LNCAP (cell line): ENCODE results near the gene RTKN.

Experiments used
- TF ChIP-seq, protein P1 (sequence below): fragments of 450-650 bp; IDR thresholded peaks from 2 replicates; pipeline ENCODE4 v1.5.1; 2017; ENCODE audit warnings: mild to moderate bottlenecking

Gene RTKN

GRCh38 chr2:74440378-74441169 lies 1.2 kb downstream of the RTKN start:
- TF ChIP-seq, protein P1, sequence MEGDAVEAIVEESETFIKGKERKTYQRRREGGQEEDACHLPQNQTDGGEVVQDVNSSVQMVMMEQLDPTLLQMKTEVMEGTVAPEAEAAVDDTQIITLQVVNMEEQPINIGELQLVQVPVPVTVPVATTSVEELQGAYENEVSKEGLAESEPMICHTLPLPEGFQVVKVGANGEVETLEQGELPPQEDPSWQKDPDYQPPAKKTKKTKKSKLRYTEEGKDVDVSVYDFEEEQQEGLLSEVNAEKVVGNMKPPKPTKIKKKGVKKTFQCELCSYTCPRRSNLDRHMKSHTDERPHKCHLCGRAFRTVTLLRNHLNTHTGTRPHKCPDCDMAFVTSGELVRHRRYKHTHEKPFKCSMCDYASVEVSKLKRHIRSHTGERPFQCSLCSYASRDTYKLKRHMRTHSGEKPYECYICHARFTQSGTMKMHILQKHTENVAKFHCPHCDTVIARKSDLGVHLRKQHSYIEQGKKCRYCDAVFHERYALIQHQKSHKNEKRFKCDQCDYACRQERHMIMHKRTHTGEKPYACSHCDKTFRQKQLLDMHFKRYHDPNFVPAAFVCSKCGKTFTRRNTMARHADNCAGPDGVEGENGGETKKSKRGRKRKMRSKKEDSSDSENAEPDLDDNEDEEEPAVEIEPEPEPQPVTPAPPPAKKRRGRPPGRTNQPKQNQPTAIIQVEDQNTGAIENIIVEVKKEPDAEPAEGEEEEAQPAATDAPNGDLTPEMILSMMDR = no peak

DNA sequence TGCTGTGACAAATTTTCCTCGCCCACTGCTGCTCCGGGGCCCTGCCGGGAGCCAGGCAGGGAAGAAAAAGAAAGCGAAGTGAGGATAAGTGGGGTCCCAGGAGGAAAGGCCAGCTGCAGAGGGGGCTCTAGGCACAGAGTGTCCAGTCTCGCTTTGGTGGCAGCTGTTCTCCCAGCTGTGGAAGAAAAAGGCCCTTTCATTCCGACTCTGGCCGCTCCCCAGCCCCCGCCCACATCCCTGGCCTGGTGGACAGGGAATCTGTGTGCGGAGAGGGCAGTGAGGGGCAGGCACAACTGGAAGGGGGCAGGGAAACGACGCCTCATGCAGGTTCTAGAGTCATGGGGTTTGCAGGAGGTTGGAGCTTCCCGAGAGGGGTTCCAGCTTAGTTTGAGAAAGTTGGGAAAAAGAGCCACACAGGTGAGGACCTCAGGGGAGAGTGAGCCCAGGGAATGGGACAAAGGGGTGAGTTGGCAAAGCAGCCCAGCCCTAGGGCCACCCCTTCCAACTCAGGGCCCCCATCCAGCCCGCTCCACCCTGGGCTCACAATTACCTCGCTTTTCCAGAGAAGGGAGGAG lies 1.8 kb downstream of the RTKN start:
- TF ChIP-seq, protein P1 = no peak

DNA sequence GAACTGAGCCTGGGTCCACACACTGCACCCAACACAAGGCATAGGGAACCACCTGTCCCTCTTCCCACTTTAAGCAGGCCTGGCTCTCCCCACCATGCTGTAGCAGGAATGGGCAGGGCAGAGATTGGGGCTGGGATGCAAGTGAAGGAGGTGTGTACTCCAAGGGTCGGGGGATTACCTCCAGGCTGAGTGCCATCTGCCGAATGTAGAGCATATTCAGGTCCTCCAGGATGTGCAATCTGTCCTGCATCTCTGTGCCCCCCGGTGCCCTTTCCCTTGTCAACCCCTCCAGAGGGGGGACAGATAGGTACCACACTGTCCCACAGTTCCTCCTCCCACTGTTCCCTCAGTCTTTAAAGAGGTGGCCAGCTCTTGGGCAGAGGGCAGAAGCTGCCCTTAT lies 2.4 kb downstream of the RTKN start:
- TF ChIP-seq, protein P1 = no peak

- TF ChIP-seq, protein P1 = no peak
These were observed 3.5 kb downstream of the RTKN start for GRCh38 chr2:74438248-74438647.

GRCh38 chr2:74436848-74437695 lies 4.7 kb downstream of the RTKN start:
- TF ChIP-seq, protein P1 = no peak

GRCh38 chr2:74436111-74436805 lies 5.5 kb downstream of the RTKN start:
- TF ChIP-seq, protein P1 = no peak

GRCh38 chr2:74430502-74430901 lies 11.2 kb downstream of the RTKN start:
- TF ChIP-seq, protein P1 = no peak
